LNCaP clone FGC (cell line): ENCODE results near the gene PCBP1.
"Not testable (repeated sequence)": the region's sequence is repeated elsewhere in the genome, so short reads cannot be mapped to it uniquely, and the experiment has no call there.

ENCODE experiments used
- DNase-seq: peaks from one replicate; pipeline ENCODE4 v3.0.0-alpha.2; 2011; ENCODE audit warnings: low read depth
- H3K4me3 ChIP-seq: 2 replicates; pipeline ENCODE4 v1.5.1; 2011; ENCODE audit warnings: mild to moderate bottlenecking, low read depth, low read length, control low read depth
- TF ChIP-seq, protein P1 (sequence below): IDR thresholded peaks from 2 replicates; pipeline ENCODE4 v1.5.1; 2012; ENCODE audit warnings: mild to moderate bottlenecking; ENCODE audit not compliant: control insufficient read depth, insufficient read depth; ENCODE audit errors: extremely low read depth

The PCBP1 gene

DNA sequence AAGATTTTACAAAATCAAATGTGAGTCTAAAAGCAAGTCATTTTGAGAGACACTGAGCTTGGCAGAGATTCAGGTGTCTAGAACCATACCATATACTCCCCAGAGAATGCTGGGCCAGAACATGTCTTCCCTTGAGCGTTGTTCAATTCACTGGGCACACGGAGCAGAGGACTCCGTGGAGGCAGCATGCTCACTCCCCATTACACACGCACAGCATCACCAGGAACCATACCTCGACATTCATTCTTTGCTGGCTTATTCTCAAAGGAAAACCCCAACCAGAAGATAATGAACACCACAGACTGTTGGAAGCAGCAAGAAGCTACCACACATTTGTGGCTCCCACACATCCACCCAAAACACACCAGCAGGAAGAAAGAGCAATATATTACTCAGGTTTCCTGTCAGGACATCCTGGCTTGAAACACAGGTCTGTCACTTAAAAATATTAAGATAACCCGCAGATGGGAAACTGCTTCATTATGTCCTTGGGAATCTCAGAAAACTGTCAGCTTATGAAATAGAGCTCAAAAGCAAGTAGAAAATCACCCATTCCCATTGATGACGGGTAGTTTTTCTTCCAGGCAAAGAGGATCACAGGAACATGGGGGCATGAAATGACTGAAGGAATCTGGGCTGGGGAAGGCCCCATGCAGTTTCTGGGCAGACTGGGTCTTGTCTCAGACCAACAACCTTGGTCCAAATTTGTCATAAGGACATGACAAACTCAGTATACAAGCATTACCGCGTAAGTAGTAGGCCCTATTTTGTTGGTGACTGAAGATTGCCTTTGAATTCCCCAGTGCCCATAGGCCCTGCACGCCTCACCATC lies 46.4 kb downstream of the PCBP1 start:
- no peak for DNase-seq
- no peak overlapping the region for H3K4me3 ChIP-seq
- TF ChIP-seq, protein P1, sequence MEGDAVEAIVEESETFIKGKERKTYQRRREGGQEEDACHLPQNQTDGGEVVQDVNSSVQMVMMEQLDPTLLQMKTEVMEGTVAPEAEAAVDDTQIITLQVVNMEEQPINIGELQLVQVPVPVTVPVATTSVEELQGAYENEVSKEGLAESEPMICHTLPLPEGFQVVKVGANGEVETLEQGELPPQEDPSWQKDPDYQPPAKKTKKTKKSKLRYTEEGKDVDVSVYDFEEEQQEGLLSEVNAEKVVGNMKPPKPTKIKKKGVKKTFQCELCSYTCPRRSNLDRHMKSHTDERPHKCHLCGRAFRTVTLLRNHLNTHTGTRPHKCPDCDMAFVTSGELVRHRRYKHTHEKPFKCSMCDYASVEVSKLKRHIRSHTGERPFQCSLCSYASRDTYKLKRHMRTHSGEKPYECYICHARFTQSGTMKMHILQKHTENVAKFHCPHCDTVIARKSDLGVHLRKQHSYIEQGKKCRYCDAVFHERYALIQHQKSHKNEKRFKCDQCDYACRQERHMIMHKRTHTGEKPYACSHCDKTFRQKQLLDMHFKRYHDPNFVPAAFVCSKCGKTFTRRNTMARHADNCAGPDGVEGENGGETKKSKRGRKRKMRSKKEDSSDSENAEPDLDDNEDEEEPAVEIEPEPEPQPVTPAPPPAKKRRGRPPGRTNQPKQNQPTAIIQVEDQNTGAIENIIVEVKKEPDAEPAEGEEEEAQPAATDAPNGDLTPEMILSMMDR = no peak

DNA sequence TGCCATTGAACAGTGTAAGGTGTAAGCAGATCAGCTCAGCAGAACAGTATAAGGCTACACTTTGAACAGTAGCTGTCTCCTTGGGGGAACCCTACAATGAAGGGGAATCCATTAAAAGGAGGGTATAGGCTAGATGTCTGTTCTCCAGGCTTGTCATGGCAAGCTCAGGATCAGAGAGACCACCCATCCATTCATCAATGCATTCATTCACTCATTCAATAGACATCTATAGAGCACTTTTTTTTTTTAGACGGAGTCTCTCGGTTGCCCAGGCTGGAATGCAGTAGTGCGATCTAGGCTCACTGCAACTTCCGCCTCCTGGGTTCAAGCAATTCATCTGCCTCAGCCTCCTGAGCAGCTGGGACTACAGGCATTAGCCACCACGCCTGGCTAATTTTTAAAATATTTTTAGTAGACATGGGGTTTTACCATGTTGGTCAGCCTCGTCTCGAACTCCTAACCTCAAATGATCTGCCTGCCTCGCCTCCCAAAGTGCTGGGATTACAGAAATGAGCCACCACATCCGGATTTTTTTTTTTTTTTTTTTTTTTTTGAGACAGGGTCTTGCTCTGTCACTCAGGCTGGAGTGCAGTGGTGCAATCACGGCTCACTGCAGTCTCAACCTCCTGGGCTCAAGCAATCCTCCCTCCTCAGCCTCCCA lies 47.2 kb downstream of the PCBP1 start:
- H3K4me3 ChIP-seq, DNase-seq: not testable (repeated sequence)
